AG04450 (cell line): ENCODE measurements around the gene TMEM140. TPM values are rescaled to one million over a fixed set of nuclear protein-coding genes. Genes with fewer than 3 reads are reported as not detected.

Experiments
- CTCF ChIA-PET: fragments of 300-600, 350-600 bp; formaldehyde crosslinking; extraction: SDS; loops from one replicate; lab custom pipeline; 2022; ENCODE audit warnings: antibody characterized with exemption, inconsistent platforms; lab: Charles Lee
- POLR2A ChIA-PET: fragments of 350-600 bp; formaldehyde crosslinking; extraction: SDS; loops from one replicate; lab custom pipeline; 2021; ENCODE audit warnings: antibody characterized with exemption, inconsistent platforms; lab: Yijun Ruan, JAX
- DNase-seq: peaks from one replicate; pipeline ENCODE4 v3.0.0-alpha.2; 2011; ENCODE audit warnings: low read depth, low spot score
- H3K27ac ChIP-seq: one replicate; pipeline ENCODE4 v1.5.1; 2012; ENCODE audit warnings: low read depth, low read length, control low read depth
- H3K27me3 ChIP-seq: one replicate; pipeline ENCODE4 v1.6.0; 2012; ENCODE audit warnings: low read length; ENCODE audit not compliant: control insufficient read depth, insufficient read depth
- H3K4me3 ChIP-seq: 2 replicates; pipeline ENCODE4 v1.5.1; 2011; ENCODE audit warnings: mild to moderate bottlenecking, low read depth, low read length, control low read depth
- H3K9me3 ChIP-seq: 2 replicates; pipeline ENCODE4 v1.5.1; 2012; ENCODE audit warnings: low read length; ENCODE audit not compliant: control insufficient read depth, insufficient read depth
- CTCF ChIP-seq: IDR thresholded peaks from 2 replicates; pipeline ENCODE4 v1.5.1; 2011; ENCODE audit warnings: low read depth, low read length, control low read depth, inconsistent platforms
- polyA plus RNA-seq: library from polyadenylated mRNA; depleted of rRNA; stranded (reverse); fragments of >200 nt; gene quantifications from 2 replicates; pipeline ENCODE4 v1.2.3, GENCODE V29; 2011

TMEM140 gene
- polyA plus RNA-seq, 1 experiment: 1.0 TPM

- peaks cover 2% of the 10 kb centered on the region for H3K27me3 ChIP-seq
- CTCF ChIA-PET: no interaction called here
- no peak overlapping the region for H3K4me3 ChIP-seq
- POLR2A ChIA-PET: no interaction called here
- H3K27ac ChIP-seq: no peak overlapping the region
- no peak for DNase-seq
- TF ChIP-seq CTCF: no peak
- peaks cover 7% of the 10 kb centered on the region; the same call in 1 of the 2 replicates for H3K9me3 ChIP-seq
Measured at GRCh38 chr7:135156290-135156689, 8.4 kb downstream of the TMEM140 start.

GRCh38 chr7:135158141-135158655, 10.3 kb downstream of the TMEM140 start:
- peaks cover 2% of the 10 kb centered on the region for H3K27me3 ChIP-seq
- H3K4me3 ChIP-seq: no peak overlapping the region
- DNase-seq: no peak
- CTCF ChIA-PET: no interaction called here
- POLR2A ChIA-PET: no interaction called here
- no peak overlapping the region for H3K27ac ChIP-seq
- H3K9me3 ChIP-seq: peaks cover 10% of the 10 kb centered on the region
- TF ChIP-seq CTCF: no peak

- DNase-seq: no peak
- ChIA-PET POLR2A (no interaction called here), CTCF (interaction anchor here (0.5 kb wide), 1 partner anchor 14 kb away, joined by 4 read pairs; no protein-coding TSS in a partner anchor)
- TF ChIP-seq CTCF: no peak
- Histone ChIP-seq H3K4me3 (no peak overlapping the region), H3K9me3 (peaks cover 10% of the 10 kb centered on the region), H3K27me3 (peaks cover 2% of the 10 kb centered on the region), H3K27ac (no peak overlapping the region)
Measured at GRCh38 chr7:135158874-135159273, 11.0 kb downstream of the TMEM140 start.

- Histone ChIP-seq H3K27ac (no peak overlapping the region), H3K9me3 (peaks cover 10% of the 10 kb centered on the region), H3K27me3 (peaks cover 2% of the 10 kb centered on the region), H3K4me3 (no peak overlapping the region)
- CTCF ChIA-PET: interaction anchor here (1.6 kb wide), 1 partner anchor 13 kb away, joined by 5 read pairs; the partner anchor contains the start of gene TMEM140
- POLR2A ChIA-PET: interaction anchor here (1.0 to 2.0 kb wide), 3 partner anchors 10 to 52 kb away, joined by 3 to 12 read pairs (median 7); partner anchors contain the start of genes CYREN and WDR91
- TF ChIP-seq CTCF: no peak
- DNase-seq: no peak
Measured at GRCh38 chr7:135159359-135160085, 11.7 kb downstream of the TMEM140 start.
